Measurements from ENCODE around the gene ACTL8. TPM values are rescaled to one million over a fixed set of nuclear protein-coding genes. Genes with fewer than 3 reads are reported as not detected.

Gene ACTL8
- total and polyA plus RNA-seq, 12 donors = not detected

GRCh38 chr1:17862121-17862520 lies 107.0 kb downstream of the ACTL8 start:
- no peak overlapping the region for H3K4me3 ChIP-seq
- peaks cover 0 to 9% of the 10 kb centered on the region in 2 donors for H3K4me1 ChIP-seq (replicated peaks in 1 of 2)
- intact Hi-C loops (cut with DNase I) = no loop called here
- no peaks in the 10 kb centered on the region for H3K36me3 ChIP-seq (replicated peaks in 1 of 2)
- H3K9me3 ChIP-seq (replicated peaks in 1 of 3) = no peaks in the 10 kb centered on the region
- no peak for TF ChIP-seq POLR2A (IDR thresholded peaks at IDR 0.05)
- TF ChIP-seq CTCF (IDR thresholded peaks at IDR 0.05) = no peak
- no peak for DNase-seq
- no peaks in the 10 kb centered on the region for H3K27me3 ChIP-seq
- no peak overlapping the region for H3K27ac ChIP-seq
- 61 to 73% (median 70%) methylated on average over 2 of the region's 2 CpGs for WGBS, 4 donors

- no peaks in the 10 kb centered on the region for H3K36me3 ChIP-seq (replicated peaks in 1 of 2)
- TF ChIP-seq POLR2A (IDR thresholded peaks at IDR 0.05) (no peak), CTCF (IDR thresholded peaks at IDR 0.05) (no peak)
- H3K4me3 ChIP-seq = no peak overlapping the region
- H3K9me3 ChIP-seq (replicated peaks in 1 of 3) = no peaks in the 10 kb centered on the region
- peak overlapping the region in 2 of 5 donors; percentile 26 to 27 for H3K27ac ChIP-seq
- 63 to 65% (median 65%) methylated on average over 9 of the region's 9 CpGs for WGBS, 4 donors
- H3K4me1 ChIP-seq (replicated peaks in 1 of 2) = peaks cover 0 to 9% of the 10 kb centered on the region in 2 donors
- intact Hi-C loops (cut with DNase I) = no loop called here
- H3K27me3 ChIP-seq = no peaks in the 10 kb centered on the region
- peak; percentile 62 to 86 (median 84) for DNase-seq
These were observed 111.0 kb downstream of the ACTL8 start for GRCh38 chr1:17865912-17866739.

GRCh38 chr1:17866740-17867029 lies 111.6 kb downstream of the ACTL8 start:
- Histone ChIP-seq H3K4me3 (no peak overlapping the region), H3K4me1 (replicated peaks in 1 of 2) (peaks cover 0 to 9% of the 10 kb centered on the region in 2 donors), H3K27me3 (no peaks in the 10 kb centered on the region), H3K27ac (no peak overlapping the region), H3K9me3 (replicated peaks in 1 of 3) (no peaks in the 10 kb centered on the region), H3K36me3 (replicated peaks in 1 of 2) (no peaks in the 10 kb centered on the region)
- DNase-seq = no peak
- intact Hi-C loops (cut with DNase I) = no loop called here
- no peak for TF ChIP-seq POLR2A (IDR thresholded peaks at IDR 0.05)
- TF ChIP-seq CTCF (IDR thresholded peaks at IDR 0.05) = no peak
- 61 to 73% (median 68%) methylated on average over 3 of the region's 3 CpGs for whole genome bisulfite sequencing, 4 donors

GRCh38 chr1:17867470-17867869 lies 112.3 kb downstream of the ACTL8 start:
- Histone ChIP-seq H3K27me3 (no peaks in the 10 kb centered on the region), H3K4me1 (replicated peaks in 1 of 2) (peaks cover 0 to 9% of the 10 kb centered on the region in 2 donors), H3K9me3 (replicated peaks in 1 of 3) (no peaks in the 10 kb centered on the region), H3K4me3 (no peak overlapping the region), H3K27ac (no peak overlapping the region), H3K36me3 (replicated peaks in 1 of 2) (no peaks in the 10 kb centered on the region)
- intact Hi-C loops (cut with DNase I) = no loop called here
- WGBS, 4 donors = 88 to 98% (median 94%) methylated on average over 7 to 8 of the region's 8 CpGs
- DNase-seq = no peak
- no peak for TF ChIP-seq CTCF (IDR thresholded peaks at IDR 0.05)
- TF ChIP-seq POLR2A (IDR thresholded peaks at IDR 0.05) = no peak
